Pons (tissue), 1 donor: Measurements from ENCODE around the gene MYO1B.

ENCODE experiments used
- DNase-seq: peaks from one replicate; pipeline ENCODE4 v3.0.0-alpha.2; 2016; ENCODE audit warnings: low spot score

MYO1B gene

GRCh38 chr2:191459158-191459557 is 214.0 kb downstream of the MYO1B start:
- DNase-seq, result no peak

GRCh38 chr2:191462370-191462769 is 217.2 kb downstream of the MYO1B start:
- no peak for DNase-seq

- no peak for DNase-seq
Measured at GRCh38 chr2:191463790-191464189, 218.6 kb downstream of the MYO1B start.

- DNase-seq, result no peak
Measured at GRCh38 chr2:191465766-191466420, 220.7 kb downstream of the MYO1B start.

GRCh38 chr2:191467113-191467512 is 221.9 kb downstream of the MYO1B start:
- DNase-seq, result no peak

- DNase-seq, result no peak
Measured at GRCh38 chr2:191470306-191470705, 225.1 kb downstream of the MYO1B start.

GRCh38 chr2:191474464-191474863 is 229.3 kb downstream of the MYO1B start:
- DNase-seq, result no peak
